HepG2 (cell line): ENCODE results near the gene PKD1L1. TPM values are rescaled to one million over a fixed set of nuclear protein-coding genes. Genes with fewer than 3 reads are reported as not detected.

Experiments
- ATAC-seq: fragments of 200-7000 bp; cut with Tn5 transposase; 3 replicates; pipeline ENCODE4 v1.9.1; 2020; ENCODE audit warnings: mild to moderate bottlenecking, moderate library complexity
- BruUV-seq: library from RNA; stranded (reverse); fragments of 400-500 nt; replicated peaks from 2 replicates; lab custom pipeline; 2021; lab: Mats Ljungman, UMichigan
- CTCF ChIA-PET: fragments of 300-600 bp; formaldehyde crosslinking; extraction: SDS; loops from one replicate; lab custom pipeline; 2021; ENCODE audit warnings: low total read pairs, inconsistent platforms, low intra/inter-chr PET ratio; lab: Yijun Ruan, JAX
- POLR2A ChIA-PET: fragments of 350-600 bp; sonication (Branson Sonifier 250); formaldehyde crosslinking; loops from one replicate; lab custom pipeline; 2020; ENCODE audit warnings: antibody characterized with exemption, inconsistent platforms; lab: Yijun Ruan, JAX
- DNase-seq: peaks from one replicate; pipeline ENCODE4 v3.0.0-alpha.2; 2015; ENCODE audit warnings: low spot score
- FAIRE-seq: peaks from 3 replicates; lab custom pipeline; 2011; peaks lifted over from hg19 to GRCh38; lab: Jason Lieb, UNC
- H2AFZ ChIP-seq: one replicate; pipeline ENCODE4 v1.6.1; 2011; ENCODE audit warnings: low read length, inconsistent platforms
- H3K27ac ChIP-seq: fragments of 300-600 bp; 3 replicates; pipeline ENCODE4 v1.8.0; 2011; ENCODE audit warnings: mixed run types, mild to moderate bottlenecking, mixed read lengths, low read length, inconsistent platforms; ENCODE audit not compliant: insufficient read depth; ENCODE audit errors: extremely low read length
- H3K27me3 ChIP-seq, 2 experiments: fragments of 200-600 bp in 1 of 2; 2 replicates in 1 of 2; 3 replicates in 1 of 2; pipeline versions ENCODE4 v1.6.0 to v1.8.0; 2011; ENCODE audit warnings: low read length in 2 of 2, mild to moderate bottlenecking in 2 of 2, moderate library complexity in 2 of 2, inconsistent platforms in 1 of 2; ENCODE audit not compliant: insufficient read depth in 2 of 2, control insufficient read depth in 1 of 2
- H3K36me3 ChIP-seq, 2 experiments: fragments of 200-600 bp in 1 of 2; replicated peaks in 1 of 2; 2 replicates in 1 of 2; 3 replicates in 1 of 2; pipeline versions ENCODE4 v1.5.1 to v1.8.0; 2011; ENCODE audit warnings: low read length in 2 of 2, inconsistent platforms in 1 of 2; ENCODE audit not compliant: insufficient read depth in 2 of 2, control insufficient read depth in 1 of 2
- H3K4me1 ChIP-seq: 2 replicates; pipeline ENCODE4 v1.5.1; 2012; ENCODE audit warnings: low read length, inconsistent platforms; ENCODE audit not compliant: insufficient read depth
- H3K4me2 ChIP-seq: 2 replicates; pipeline ENCODE4 v1.6.0; 2011; ENCODE audit warnings: low read depth, low read length, inconsistent platforms
- H3K4me3 ChIP-seq, 3 experiments: fragments of 200-600 bp in 1 of 3; sonication (generic), shearing (Covaris generic) in 1 of 3; replicated peaks in 1 of 3; 2 replicates each; pipeline ENCODE4 v1.5.1; 2011 to 2016; ENCODE audit warnings: low read length in 3 of 3, inconsistent platforms in 2 of 3, low read depth in 2 of 3, mild to moderate bottlenecking in 2 of 3, control low read depth in 1 of 3, mixed read lengths in 1 of 3; ENCODE audit not compliant: insufficient read depth in 1 of 3
- H3K79me2 ChIP-seq: one replicate; pipeline ENCODE4 v1.6.1; 2011; ENCODE audit warnings: low read length, inconsistent platforms; ENCODE audit not compliant: insufficient read depth
- H3K9ac ChIP-seq: 2 replicates; pipeline ENCODE4 v1.6.0; 2011; ENCODE audit warnings: mild to moderate bottlenecking, low read depth, low read length, inconsistent platforms; ENCODE audit not compliant: insufficient read depth
- H3K9me3 ChIP-seq: 2 replicates; pipeline ENCODE4 v1.5.1; 2012; ENCODE audit warnings: mild to moderate bottlenecking, low read length
- H4K20me1 ChIP-seq: 2 replicates; pipeline ENCODE4 v1.6.0; 2011; ENCODE audit warnings: inconsistent platforms, mild to moderate bottlenecking, low read length, moderate library complexity; ENCODE audit not compliant: insufficient read depth
- E2F5 ChIP-seq: sonication (generic); formaldehyde crosslinking; conservative IDR thresholded peaks from 2 replicates; pipeline ENCODE4 v1.4.0; 2020; ENCODE audit warnings: missing genetic modification reagents
- HOXA5 ChIP-seq: sonication (generic); formaldehyde crosslinking; IDR thresholded peaks from 2 replicates; pipeline ENCODE4 v1.4.0; 2020; ENCODE audit warnings: missing genetic modification reagents
- MAFG ChIP-seq: sonication (generic); formaldehyde crosslinking; IDR thresholded peaks from 2 replicates; pipeline ENCODE4 v1.5.1; 2020; ENCODE audit warnings: mild to moderate bottlenecking, missing genetic modification reagents
- NFIB ChIP-seq: sonication (generic); formaldehyde crosslinking; IDR thresholded peaks from 2 replicates; pipeline ENCODE4 v1.9.0; 2021; ENCODE audit warnings: missing genetic modification reagents, mild to moderate bottlenecking, borderline replicate concordance
- SKI ChIP-seq: fragments of 450-650 bp; IDR thresholded peaks from one replicate; pipeline ENCODE4 v1.6.1; 2018; ENCODE audit warnings: mild to moderate bottlenecking; ENCODE audit not compliant: partially characterized antibody
- SP5 ChIP-seq: IDR thresholded peaks from 2 replicates; pipeline ENCODE4 v1.6.1; 2016; ENCODE audit warnings: low read depth, borderline replicate concordance
- THAP9 ChIP-seq: sonication (generic); formaldehyde crosslinking; IDR thresholded peaks from 2 replicates; pipeline ENCODE4; 2020; ENCODE audit warnings: missing genetic modification reagents, mild to moderate bottlenecking, borderline replicate concordance
- ZNF724P ChIP-seq: sonication (generic); formaldehyde crosslinking; IDR thresholded peaks from 2 replicates; pipeline ENCODE4 v1.8.0; 2022; ENCODE audit warnings: missing genetic modification reagents, borderline replicate concordance
- ZNF781 ChIP-seq: sonication (generic); formaldehyde crosslinking; IDR thresholded peaks from 2 replicates; pipeline ENCODE4 v1.5.1; 2020; ENCODE audit warnings: borderline replicate concordance, mild to moderate bottlenecking, missing genetic modification reagents; ENCODE audit errors: not compliant biosample characterization
- WGBS: methylation state at CpG from one replicate; pipeline ENCODE4 v1.1.6; 2017; ENCODE audit warnings: low lambda C conversion rate; 5-methylcytosine and 5-hydroxymethylcytosine counted together
- in situ Hi-C: cut with HindIII; loops from 2 replicates; pipeline ENCODE4 v1.10.0; 2017; ENCODE audit warnings: low pct_unique_long_range_greater_than_20kb; ENCODE audit not compliant: extremely low pct_ligation_motif_present
- intact Hi-C: fragments of 100-400 bp; cut with micrococcal nuclease; formaldehyde crosslinking; loops from one replicate; pipeline ENCODE4 v1.10.0; 2022; ENCODE audit not compliant: unreplicated experiment
- polyA plus RNA-seq, 8 experiments: library from polyadenylated mRNA; depleted of rRNA in 3 of 8; stranded (reverse) in 7 of 8; unstranded in 1 of 8; fragments of >200 nt; fragmentation: Illumina TruSeq in 4 of 8; extraction: Trizol in 4 of 8; gene quantifications; 2 replicates each; pipeline versions ENCODE4 v1.2.1 to v1.2.3, GENCODE V29; 2011 to 2016; ENCODE audit warnings: low read depth in 4 of 8, missing spikeins in 1 of 8, mixed read lengths in 1 of 8; ENCODE audit not compliant: insufficient read depth in 1 of 8
- total RNA-seq, 5 experiments: library from RNA; depleted of rRNA; stranded (reverse); fragments of >200 nt; fragmentation: Illumina TruSeq; extraction: Trizol; gene quantifications; 2 replicates each; pipeline ENCODE4 v1.2.3, GENCODE V29; 2016; ENCODE audit warnings: low read depth in 1 of 5
- TF ChIP-seq, protein P1 (sequence below): sonication (generic); formaldehyde crosslinking; IDR thresholded peaks from 2 replicates; pipeline ENCODE4 v1.4.0; 2020; ENCODE audit warnings: missing genetic modification reagents
- TF ChIP-seq, protein P2 (sequence below): sonication (generic); formaldehyde crosslinking; IDR thresholded peaks from 2 replicates; pipeline ENCODE4 v1.9.0; 2021; ENCODE audit warnings: mild to moderate bottlenecking, missing genetic modification reagents

The PKD1L1 gene
- total and polyA plus RNA-seq, 2 of the 13 experiments (the other 11 are each of a cell fraction or from before 2014, with no cell fraction given), result 0.01 TPM; not detected in 1

- H3K9me3 ChIP-seq, result no peaks in the 10 kb centered on the region
- peaks cover 15% of the 10 kb centered on the region for H3K4me1 ChIP-seq
- H4K20me1 ChIP-seq, result no peaks in the 10 kb centered on the region
- peak within 1 kb of the TSS; percentile 77 for H3K27ac ChIP-seq
- in situ Hi-C loops (no loop called here), intact Hi-C loops (loop anchor here (1.0 kb wide), 1 partner anchor 109 kb away; no protein-coding TSS in a partner anchor)
- peak within 1 kb of the TSS; percentile 99 for H3K4me2 ChIP-seq
- FAIRE-seq (peak; percentile 81), DNase-seq (peak; percentile 80), ATAC-seq (peak; percentile 99)
- ChIA-PET CTCF (no interaction called here), POLR2A (no interaction called here)
- peak within 1 kb of the TSS; percentile 69 for H3K9ac ChIP-seq
- H3K79me2 ChIP-seq, result peaks cover 4% of the 10 kb centered on the region
- WGBS, result 3% methylated on average over 29 of the region's 62 CpGs
- no TSS peak for BruUV-seq
- peak within 1 kb of the TSS; percentile 50 for H2AFZ ChIP-seq
- H3K36me3 ChIP-seq, result peaks cover 9 to 36% of the 10 kb centered on the region in 2 experiments
- peak within 1 kb of the TSS; percentile 72 to 81 (median 77) for H3K4me3 ChIP-seq
- H3K27me3 ChIP-seq, result no peaks in the 10 kb centered on the region; a peak in 1 of 5 replicates
- peak; percentile 62 for TF ChIP-seq ZNF781 (CRISPR knock-in tag)
- TF ChIP-seq NFIB (CRISPR knock-in tag), result no peak
- TF ChIP-seq SKI, result peak; percentile 60
- peak; percentile 65; the same call in 1 of the 2 replicates for TF ChIP-seq E2F5 (CRISPR knock-in tag)
- TF ChIP-seq HOXA5 (CRISPR knock-in tag), result peak; percentile 94
- TF ChIP-seq, protein P1, sequence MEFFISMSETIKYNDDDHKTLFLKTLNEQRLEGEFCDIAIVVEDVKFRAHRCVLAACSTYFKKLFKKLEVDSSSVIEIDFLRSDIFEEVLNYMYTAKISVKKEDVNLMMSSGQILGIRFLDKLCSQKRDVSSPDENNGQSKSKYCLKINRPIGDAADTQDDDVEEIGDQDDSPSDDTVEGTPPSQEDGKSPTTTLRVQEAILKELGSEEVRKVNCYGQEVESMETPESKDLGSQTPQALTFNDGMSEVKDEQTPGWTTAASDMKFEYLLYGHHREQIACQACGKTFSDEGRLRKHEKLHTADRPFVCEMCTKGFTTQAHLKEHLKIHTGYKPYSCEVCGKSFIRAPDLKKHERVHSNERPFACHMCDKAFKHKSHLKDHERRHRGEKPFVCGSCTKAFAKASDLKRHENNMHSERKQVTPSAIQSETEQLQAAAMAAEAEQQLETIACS (CRISPR knock-in tag), result peak; percentile 47; the same call in 1 of the 2 replicates
- TF ChIP-seq SP5 (CRISPR knock-in tag), result peak; percentile 77; the same call in 1 of the 2 replicates
- TF ChIP-seq MAFG, result no peak
- peak; percentile 58; the same call in 1 of the 2 replicates for TF ChIP-seq ZNF724P (CRISPR knock-in tag)
- peak; percentile 89; the same call in 1 of the 2 replicates for TF ChIP-seq THAP9 (CRISPR knock-in tag)
- TF ChIP-seq, protein P2, sequence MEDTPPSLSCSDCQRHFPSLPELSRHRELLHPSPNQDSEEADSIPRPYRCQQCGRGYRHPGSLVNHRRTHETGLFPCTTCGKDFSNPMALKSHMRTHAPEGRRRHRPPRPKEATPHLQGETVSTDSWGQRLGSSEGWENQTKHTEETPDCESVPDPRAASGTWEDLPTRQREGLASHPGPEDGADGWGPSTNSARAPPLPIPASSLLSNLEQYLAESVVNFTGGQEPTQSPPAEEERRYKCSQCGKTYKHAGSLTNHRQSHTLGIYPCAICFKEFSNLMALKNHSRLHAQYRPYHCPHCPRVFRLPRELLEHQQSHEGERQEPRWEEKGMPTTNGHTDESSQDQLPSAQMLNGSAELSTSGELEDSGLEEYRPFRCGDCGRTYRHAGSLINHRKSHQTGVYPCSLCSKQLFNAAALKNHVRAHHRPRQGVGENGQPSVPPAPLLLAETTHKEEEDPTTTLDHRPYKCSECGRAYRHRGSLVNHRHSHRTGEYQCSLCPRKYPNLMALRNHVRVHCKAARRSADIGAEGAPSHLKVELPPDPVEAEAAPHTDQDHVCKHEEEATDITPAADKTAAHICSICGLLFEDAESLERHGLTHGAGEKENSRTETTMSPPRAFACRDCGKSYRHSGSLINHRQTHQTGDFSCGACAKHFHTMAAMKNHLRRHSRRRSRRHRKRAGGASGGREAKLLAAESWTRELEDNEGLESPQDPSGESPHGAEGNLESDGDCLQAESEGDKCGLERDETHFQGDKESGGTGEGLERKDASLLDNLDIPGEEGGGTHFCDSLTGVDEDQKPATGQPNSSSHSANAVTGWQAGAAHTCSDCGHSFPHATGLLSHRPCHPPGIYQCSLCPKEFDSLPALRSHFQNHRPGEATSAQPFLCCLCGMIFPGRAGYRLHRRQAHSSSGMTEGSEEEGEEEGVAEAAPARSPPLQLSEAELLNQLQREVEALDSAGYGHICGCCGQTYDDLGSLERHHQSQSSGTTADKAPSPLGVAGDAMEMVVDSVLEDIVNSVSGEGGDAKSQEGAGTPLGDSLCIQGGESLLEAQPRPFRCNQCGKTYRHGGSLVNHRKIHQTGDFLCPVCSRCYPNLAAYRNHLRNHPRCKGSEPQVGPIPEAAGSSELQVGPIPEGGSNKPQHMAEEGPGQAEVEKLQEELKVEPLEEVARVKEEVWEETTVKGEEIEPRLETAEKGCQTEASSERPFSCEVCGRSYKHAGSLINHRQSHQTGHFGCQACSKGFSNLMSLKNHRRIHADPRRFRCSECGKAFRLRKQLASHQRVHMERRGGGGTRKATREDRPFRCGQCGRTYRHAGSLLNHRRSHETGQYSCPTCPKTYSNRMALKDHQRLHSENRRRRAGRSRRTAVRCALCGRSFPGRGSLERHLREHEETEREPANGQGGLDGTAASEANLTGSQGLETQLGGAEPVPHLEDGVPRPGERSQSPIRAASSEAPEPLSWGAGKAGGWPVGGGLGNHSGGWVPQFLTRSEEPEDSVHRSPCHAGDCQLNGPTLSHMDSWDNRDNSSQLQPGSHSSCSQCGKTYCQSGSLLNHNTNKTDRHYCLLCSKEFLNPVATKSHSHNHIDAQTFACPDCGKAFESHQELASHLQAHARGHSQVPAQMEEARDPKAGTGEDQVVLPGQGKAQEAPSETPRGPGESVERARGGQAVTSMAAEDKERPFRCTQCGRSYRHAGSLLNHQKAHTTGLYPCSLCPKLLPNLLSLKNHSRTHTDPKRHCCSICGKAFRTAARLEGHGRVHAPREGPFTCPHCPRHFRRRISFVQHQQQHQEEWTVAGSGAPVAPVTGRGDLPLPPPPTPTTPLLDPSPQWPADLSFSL, result no peak
These were observed 31.0 kb upstream of the PKD1L1 start, which contains the start of gene HUS1 for GRCh38 chr7:47979145-47979831. HUS1 (minus strand) TSS chr7:47979615; CDS start chr7:47979519, 96 bp downstream.
